22Rv1 (cell line): ENCODE measurements around the gene ERG.

Source experiments
- CTCF ChIP-seq: fragments of 450-650 bp; IDR thresholded peaks from 2 replicates; pipeline ENCODE4 v1.5.1; 2017; ENCODE audit warnings: mild to moderate bottlenecking
- ZFX ChIP-seq: fragments of 450-650 bp; IDR thresholded peaks from 2 replicates; pipeline ENCODE4 v1.6.1; 2017; ENCODE audit warnings: antibody characterized with exemption, borderline replicate concordance

- TF ChIP-seq CTCF (no peak), ZFX (no peak)
Observed at GRCh38 chr21:38439426-38439825, 58.9 kb downstream of the ERG start.
